Effector CD8-positive, alpha-beta T cell (primary cell): ENCODE results near the gene A2M.

ENCODE experiments used
- DNase-seq: peaks from one replicate; lab custom pipeline; 2025; lab: John Stamatoyannopoulos, UW

The A2M gene

DNA sequence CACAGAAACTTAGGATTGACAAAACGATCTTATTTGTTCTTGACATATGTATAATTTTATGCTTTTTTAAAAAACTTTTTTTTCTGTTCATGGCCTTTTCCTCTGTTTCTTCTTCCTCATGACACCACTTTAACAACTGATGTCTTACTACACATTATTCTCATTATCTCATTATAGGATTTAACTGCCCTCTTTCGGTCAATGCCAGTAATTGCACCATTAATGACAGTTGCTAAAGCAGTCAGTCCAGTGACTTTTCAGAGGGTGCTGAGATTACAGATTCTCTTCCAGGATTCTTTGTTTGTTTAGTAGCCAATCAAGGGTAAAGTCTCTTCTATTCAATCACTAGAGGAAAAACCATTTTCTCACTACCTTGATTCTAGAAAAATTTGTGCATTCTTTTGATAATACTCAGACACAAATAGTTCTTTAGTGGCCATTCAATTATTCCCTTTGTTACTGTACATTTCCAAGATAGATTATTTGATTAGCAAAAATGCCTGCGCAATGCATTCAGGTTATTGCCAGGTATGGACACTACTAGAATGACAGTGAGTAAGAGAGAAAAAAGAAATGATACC, 76.2 kb downstream of the A2M start:
- DNase-seq, result no peak

DNA sequence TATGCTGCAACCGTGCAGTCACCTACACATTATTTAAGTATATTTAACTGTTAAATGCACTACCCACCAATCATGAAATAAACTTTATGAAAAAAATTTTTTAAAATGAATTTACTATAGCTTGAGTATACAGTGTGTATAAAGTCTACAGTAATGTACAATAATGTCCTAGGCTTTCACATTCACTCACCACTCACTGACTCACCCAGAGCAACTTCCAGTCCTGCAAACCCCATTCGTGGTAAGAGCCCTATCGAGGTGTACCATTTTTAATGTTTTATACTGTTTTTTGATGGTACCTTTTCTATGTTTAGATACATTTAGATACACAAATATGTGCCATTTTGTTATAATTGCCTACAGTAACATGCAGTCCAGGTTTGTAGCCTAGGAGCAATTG, 78.3 kb downstream of the A2M start:
- no peak for DNase-seq

DNA sequence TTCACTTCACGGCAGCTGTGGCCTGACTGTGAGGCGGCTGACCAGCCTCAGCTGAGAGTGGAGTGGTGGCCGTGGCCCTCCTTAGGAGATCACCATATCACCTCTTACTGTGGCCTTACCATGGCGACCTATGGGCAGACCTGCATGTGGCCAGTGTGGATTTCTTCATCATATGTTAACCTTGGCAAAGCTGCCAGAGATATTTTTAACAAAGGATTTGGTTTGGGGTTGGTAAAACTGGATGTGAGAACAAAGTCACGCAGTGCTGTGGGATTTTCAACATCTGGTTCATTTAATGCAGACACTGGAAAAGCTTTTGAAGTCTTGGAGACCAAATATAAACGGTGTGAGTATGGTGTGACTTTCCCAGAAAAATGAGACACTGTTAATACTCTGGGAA, 79.5 kb downstream of the A2M start:
- DNase-seq, result no peak

DNA sequence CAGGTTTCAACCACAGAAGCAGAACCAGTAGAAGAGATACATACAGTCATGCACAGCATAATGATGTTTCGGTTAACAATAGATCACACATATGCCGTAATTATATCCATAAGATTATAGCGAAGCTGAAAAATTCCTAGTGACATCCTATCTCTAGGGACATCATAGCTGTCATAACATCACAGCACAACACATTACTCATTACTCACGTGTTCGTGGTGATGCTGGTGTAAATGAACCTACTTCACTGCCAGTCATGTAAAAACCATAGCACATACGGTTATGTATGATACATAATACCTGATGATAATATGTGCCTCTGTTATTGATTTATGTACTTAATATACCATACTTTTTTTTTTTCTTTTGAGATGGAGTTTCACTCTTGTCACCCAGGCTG, 81.6 kb downstream of the A2M start:
- DNase-seq, result no peak

DNA sequence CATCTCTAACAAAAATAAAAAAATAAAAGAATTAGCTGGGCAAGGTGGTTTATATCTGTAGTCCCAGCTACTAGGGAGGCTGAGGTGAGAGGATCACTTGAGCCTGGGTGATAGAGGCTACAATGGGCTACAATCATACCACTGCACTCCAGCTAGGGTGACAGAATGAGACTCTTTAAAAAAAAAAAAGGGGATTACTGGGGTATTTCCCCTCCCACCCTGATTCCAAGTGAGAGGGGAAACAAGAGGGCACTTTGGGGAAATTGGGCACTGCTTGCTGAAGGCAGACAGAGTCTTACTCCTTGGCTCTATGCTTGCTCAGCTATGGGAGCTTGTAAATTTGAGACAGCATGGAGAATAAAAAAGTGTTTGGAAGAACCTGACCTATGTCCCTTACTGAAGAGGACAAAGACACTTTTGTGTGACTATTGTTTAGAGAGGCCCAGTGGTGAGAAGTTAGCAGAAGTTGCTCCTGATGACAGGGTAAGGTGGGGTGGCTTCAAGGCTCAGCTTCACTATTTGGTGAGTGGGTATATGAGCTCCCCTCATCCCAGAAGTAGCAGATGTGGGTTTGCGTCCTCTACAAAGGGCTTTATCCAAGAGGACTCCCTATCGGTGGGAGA, 82.3 kb downstream of the A2M start:
- DNase-seq, result no peak

DNA sequence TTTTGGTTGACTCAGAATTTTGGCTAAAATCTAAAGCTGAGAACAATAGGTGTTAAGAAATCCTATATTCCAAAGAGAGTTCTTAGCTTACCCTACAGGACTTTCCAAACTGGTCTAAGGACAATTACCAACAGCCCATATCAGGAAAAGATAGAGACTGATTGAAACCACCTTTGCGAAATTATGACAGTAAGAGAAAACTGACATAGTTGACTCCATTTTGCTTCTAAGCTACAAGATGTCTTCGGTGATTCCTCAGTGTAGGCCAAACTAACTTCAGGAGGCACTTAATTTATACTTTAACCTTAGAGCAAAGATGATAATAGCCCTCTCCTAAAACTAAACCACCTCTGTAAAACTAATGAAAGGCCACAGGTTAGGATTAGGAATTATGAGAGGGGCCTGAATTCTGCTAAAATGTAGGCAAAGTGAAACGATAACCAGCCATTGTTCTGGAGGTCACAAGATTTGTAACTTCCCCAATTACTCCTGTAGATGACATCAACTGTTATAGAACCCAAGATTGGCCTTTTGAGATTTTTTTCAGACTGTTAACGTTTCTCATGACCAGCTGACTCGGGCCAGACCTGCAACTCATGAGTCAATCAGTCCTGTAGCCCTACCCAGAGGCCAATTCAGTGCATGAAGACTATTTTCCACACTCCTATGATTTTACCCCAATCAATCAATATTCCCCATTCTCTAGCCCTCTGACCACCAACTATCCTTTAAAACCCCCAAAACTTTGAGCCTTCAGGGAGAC, 83.3 kb downstream of the A2M start:
- no peak for DNase-seq

DNA sequence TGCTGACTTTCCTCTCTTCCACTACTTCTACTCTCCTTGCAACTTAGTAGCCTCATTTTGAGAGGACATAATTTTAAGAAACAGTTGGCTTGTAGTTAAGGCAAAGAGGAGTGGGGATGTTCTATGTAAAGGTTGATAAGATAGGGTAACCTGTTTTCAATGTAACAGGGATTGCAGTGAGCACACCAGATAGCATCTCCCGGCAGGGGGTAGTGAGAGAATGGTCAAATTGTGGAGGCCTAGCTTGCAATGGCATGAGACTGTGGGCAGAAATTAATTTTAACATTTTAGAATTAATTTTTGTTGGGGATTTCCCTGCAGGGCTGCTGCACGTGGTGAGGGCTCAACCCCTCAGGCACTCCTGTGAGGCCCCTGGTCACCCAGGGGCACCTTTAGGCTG, 84.9 kb downstream of the A2M start:
- DNase-seq, result no peak

DNA sequence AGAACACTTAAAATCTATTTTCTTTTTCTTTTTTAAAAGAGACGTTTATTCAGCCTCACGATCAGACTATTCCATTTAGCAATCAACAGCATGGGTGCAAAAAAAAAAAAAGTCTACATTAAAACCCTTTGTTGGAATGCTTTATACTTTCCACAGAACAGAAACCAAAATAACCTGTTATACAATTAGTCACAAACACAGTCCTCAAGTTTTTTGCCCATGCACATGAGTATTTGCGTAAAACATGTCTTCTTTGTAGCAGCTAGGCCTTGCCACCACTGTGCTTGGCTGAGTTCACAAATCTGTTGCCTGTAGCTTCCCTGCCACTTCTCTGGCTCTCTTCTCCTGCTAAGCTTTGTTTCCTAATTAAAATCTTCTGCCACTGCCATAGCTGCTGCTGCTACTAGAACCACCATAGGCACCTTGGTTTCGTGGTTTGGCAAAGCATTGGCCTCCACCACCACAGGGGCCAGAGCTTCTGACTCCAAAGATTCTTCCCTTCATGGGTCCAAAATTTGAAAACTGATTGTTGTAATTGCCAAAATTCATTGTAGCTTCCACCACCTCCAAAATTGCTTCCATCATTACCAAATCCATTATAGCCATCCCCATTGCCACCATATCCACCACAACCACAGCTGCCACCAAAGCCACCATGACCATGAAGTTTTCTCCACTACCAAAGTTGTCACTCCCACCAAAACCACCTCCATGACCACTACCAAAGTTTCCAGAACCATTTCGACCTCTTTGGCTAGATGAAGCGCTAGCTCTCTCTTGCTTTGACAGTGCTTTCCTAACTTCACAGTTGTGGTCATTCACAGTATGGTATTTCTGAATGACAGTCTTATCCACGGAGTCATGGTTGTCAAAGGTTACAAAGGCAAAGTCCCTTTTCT, 88.3 kb downstream of the A2M start:
- DNase-seq, result no peak

DNA sequence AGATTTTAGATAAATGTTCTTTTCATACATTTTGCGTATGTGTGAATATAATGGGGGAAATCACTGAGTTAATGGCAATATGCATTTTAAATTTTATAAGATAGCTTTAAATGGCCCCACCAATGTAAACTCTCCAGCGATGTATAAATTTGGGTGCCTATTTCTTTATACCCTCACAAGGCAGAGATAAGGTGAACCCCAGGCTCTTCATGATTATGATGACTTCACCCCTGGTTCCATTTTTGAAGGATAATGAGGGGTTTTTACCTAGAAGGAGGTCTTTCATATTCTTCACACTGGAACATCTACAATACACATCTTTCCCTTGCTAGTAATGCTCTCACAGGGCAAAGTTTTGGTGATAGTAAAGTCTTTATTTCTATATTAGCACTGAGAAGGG, 91.2 kb downstream of the A2M start:
- no peak for DNase-seq

DNA sequence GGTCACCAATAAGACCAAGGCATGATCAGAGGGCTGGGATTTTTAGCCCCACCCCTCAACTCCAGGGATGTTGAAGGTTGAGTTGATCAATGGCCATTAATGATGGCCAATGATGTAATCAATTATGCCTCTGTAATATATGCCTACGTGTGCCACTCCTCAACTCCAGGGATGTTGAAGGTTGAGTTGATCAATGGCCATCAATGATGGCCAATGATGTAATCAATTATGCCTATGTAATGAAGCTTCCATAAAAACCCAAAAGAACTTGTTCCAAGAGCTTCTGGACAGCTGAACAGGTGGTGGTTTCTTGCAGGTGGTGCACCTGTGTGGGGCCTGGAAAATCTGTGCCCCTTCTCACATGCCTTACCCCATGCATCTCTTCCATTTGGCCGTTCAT, 93.1 kb downstream of the A2M start:
- no peak for DNase-seq
